Left lung (tissue), 10 donors: ENCODE measurements around the gene AOAH. TPM values are rescaled to one million over a fixed set of nuclear protein-coding genes. Genes with fewer than 3 reads are reported as not detected.

ENCODE experiments used
- ATAC-seq: fragments of 200-7000 bp; cut with Tn5 transposase; one replicate; pipeline ENCODE4 v1.9.1; 2020; ENCODE audit warnings: moderate library complexity
- DNase-seq, 4 donors: peaks; one replicate each; pipeline ENCODE4 v3.0.0-alpha.2; 2013 to 2020
- H3K27ac ChIP-seq, 2 donors: fragments of 200-600 bp; sonication (generic) in 1 of 2; one replicate each; pipeline versions ENCODE4 v1.5.0 to v1.8.0; 2020 to 2021
- H3K27me3 ChIP-seq, 2 donors: fragments of 200-600 bp; sonication (generic) in 1 of 2; one replicate each; pipeline versions ENCODE4 v1.5.0 to v1.8.0; 2020 to 2021
- H3K36me3 ChIP-seq, 2 donors: fragments of 200-600 bp; sonication (generic) in 1 of 2; one replicate each; pipeline versions ENCODE4 v1.5.0 to v1.8.0; 2020 to 2021
- H3K4me1 ChIP-seq, 2 donors: fragments of 200-600 bp; one replicate each; pipeline ENCODE4 v1.8.0; 2021
- H3K4me3 ChIP-seq, 2 donors: fragments of 200-600 bp; sonication (generic) in 1 of 2; one replicate each; pipeline versions ENCODE4 v1.5.0 to v1.8.0; 2020 to 2021; ENCODE audit warnings: mild to moderate bottlenecking in 1 of 2
- H3K9me3 ChIP-seq, 2 donors: fragments of 200-600 bp; sonication (generic) in 1 of 2; one replicate each; pipeline versions ENCODE4 v1.5.0 to v1.8.0; 2020 to 2021
- CTCF ChIP-seq, 2 donors: fragments of 200-600 bp; sonication (generic) in 1 of 2; IDR thresholded peaks; one replicate each; pipeline versions ENCODE4 v1.5.0 to v1.8.0; 2021; ENCODE audit warnings: antibody characterized with exemption in 2 of 2
- intact Hi-C, 2 donors: fragments of 100-400 bp; cut with DNase I; formaldehyde crosslinking; loops; one replicate each; pipeline versions ENCODE4 v1.11.2 to v1.14.2; 2022
- polyA plus RNA-seq, 6 donors: library from polyadenylated mRNA; unstranded; fragments of 120-200 nt; gene quantifications; one replicate each; pipeline ENCODE4 v1.2.1, GENCODE V29; 2013; ENCODE audit not compliant: insufficient read length in 6 of 6
- total RNA-seq, 2 donors: library from RNA; stranded (reverse); fragmentation: NEBNext Ultra II Directional; extraction: Animal tissue kit (Norgen Biotek cat#: 25700); gene quantifications; one replicate each; pipeline ENCODE4 v1.2.1, GENCODE V29; 2021
- donor health status: DM: no; HTN: yes; CAD: no.
- donor health status: DM: no; HTN: no; CAD: no.

AOAH gene
- total and polyA plus RNA-seq, 8 donors = 3.9 to 28.2 (median 6.9) TPM

GRCh38 chr7:36692456-36692855, 31.8 kb downstream of the AOAH start:
- H3K27ac ChIP-seq = no peak overlapping the region
- DNase-seq (no peak), ATAC-seq (no peak)
- H3K9me3 ChIP-seq = no peaks in the 10 kb centered on the region
- no peak for TF ChIP-seq CTCF (IDR thresholded peaks at IDR 0.05)
- no peaks in the 10 kb centered on the region for H3K4me1 ChIP-seq
- no peaks in the 10 kb centered on the region for H3K36me3 ChIP-seq
- H3K4me3 ChIP-seq = no peak overlapping the region
- no peaks in the 10 kb centered on the region for H3K27me3 ChIP-seq
- intact Hi-C loops = no loop called here

- H3K9me3 ChIP-seq = no peaks in the 10 kb centered on the region
- ATAC-seq (no peak), DNase-seq (no peak)
- no peak overlapping the region for H3K27ac ChIP-seq
- no peak overlapping the region for H3K4me3 ChIP-seq
- TF ChIP-seq CTCF (IDR thresholded peaks at IDR 0.05) = no peak
- intact Hi-C loops = no loop called here
- no peaks in the 10 kb centered on the region for H3K36me3 ChIP-seq
- no peaks in the 10 kb centered on the region for H3K27me3 ChIP-seq
- H3K4me1 ChIP-seq = no peaks in the 10 kb centered on the region
Observed at GRCh38 chr7:36691983-36692382, 32.3 kb downstream of the AOAH start.

GRCh38 chr7:36690514-36691187, 33.6 kb downstream of the AOAH start:
- intact Hi-C loops = no loop called here

GRCh38 chr7:36690041-36690440, 34.3 kb downstream of the AOAH start:
- intact Hi-C loops = no loop called here
- no peaks in the 10 kb centered on the region for H3K4me1 ChIP-seq
- H3K4me3 ChIP-seq = no peak overlapping the region
- ATAC-seq = no peak
- H3K27me3 ChIP-seq = no peaks in the 10 kb centered on the region
- no peaks in the 10 kb centered on the region for H3K9me3 ChIP-seq
- DNase-seq = no peak
- no peaks in the 10 kb centered on the region for H3K36me3 ChIP-seq
- H3K27ac ChIP-seq = no peak overlapping the region
- no peak for TF ChIP-seq CTCF (IDR thresholded peaks at IDR 0.05)

More at GRCh38 chr7:36690514-36691187, 33.6 kb downstream of the AOAH start:
- H3K4me3 ChIP-seq = no peak overlapping the region
- H3K27me3 ChIP-seq = no peaks in the 10 kb centered on the region
- H3K9me3 ChIP-seq = no peaks in the 10 kb centered on the region
- DNase-seq (no peak), ATAC-seq (no peak)
- no peaks in the 10 kb centered on the region for H3K4me1 ChIP-seq
- H3K27ac ChIP-seq = no peak overlapping the region
- no peaks in the 10 kb centered on the region for H3K36me3 ChIP-seq
- no peak for TF ChIP-seq CTCF (IDR thresholded peaks at IDR 0.05)

GRCh38 chr7:36686499-36686898, 37.8 kb downstream of the AOAH start:
- Histone ChIP-seq H3K36me3 (no peaks in the 10 kb centered on the region), H3K4me3 (no peak overlapping the region), H3K27me3 (no peaks in the 10 kb centered on the region), H3K4me1 (no peaks in the 10 kb centered on the region), H3K27ac (no peak overlapping the region), H3K9me3 (no peaks in the 10 kb centered on the region)
- intact Hi-C loops = no loop called here
- ATAC-seq (peak; percentile 40), DNase-seq (no peak)
- no peak for TF ChIP-seq CTCF (IDR thresholded peaks at IDR 0.05)
